Ascending aorta (tissue), 2 donors: ENCODE results near the gene ANKRD53. TPM values are rescaled to one million over a fixed set of nuclear protein-coding genes. Genes with fewer than 3 reads are reported as not detected.

Experiments used
- DNase-seq, 2 donors: peaks; one replicate each; pipeline ENCODE4 v3.0.0-alpha.2; 2019; ENCODE audit warnings: low spot score in 2 of 2
- H3K27ac ChIP-seq, 2 donors: fragments of 200-600 bp; sonication (generic); one replicate each; pipeline ENCODE4 v1.5.1; 2016 to 2017; ENCODE audit warnings: mild to moderate bottlenecking in 1 of 2
- H3K27me3 ChIP-seq: fragments of 200-600 bp; sonication (generic); one replicate; pipeline ENCODE4 v1.5.1; 2017
- H3K36me3 ChIP-seq, 2 donors: fragments of 200-600 bp; sonication (generic); one replicate each; pipeline ENCODE4 v1.5.1; 2016
- H3K4me1 ChIP-seq, 2 donors: fragments of 200-600 bp; sonication (generic); one replicate each; pipeline ENCODE4 v1.5.1; 2016 to 2017; ENCODE audit warnings: mild to moderate bottlenecking in 1 of 2
- H3K4me3 ChIP-seq, 2 donors: fragments of 200-600 bp; sonication (generic); one replicate each; pipeline ENCODE4 v1.5.1; 2016 to 2017; ENCODE audit warnings: mild to moderate bottlenecking in 1 of 2
- H3K9me3 ChIP-seq, 2 donors: fragments of 200-600 bp; sonication (generic); one replicate each; pipeline ENCODE4 v1.5.1; 2016
- CTCF ChIP-seq, 3 experiments: fragments of 200-600 bp in 2 of 3; fragments of 450-650 bp in 1 of 3; sonication (generic) in 2 of 3; IDR thresholded peaks; one replicate each; pipeline ENCODE4 v1.5.1; 2016 to 2019; ENCODE audit warnings: antibody characterized with exemption in 3 of 3, mild to moderate bottlenecking in 1 of 3, moderate library complexity in 1 of 3
- intact Hi-C: fragments of 100-400 bp; cut with DNase I; formaldehyde crosslinking; loops from one replicate; pipeline ENCODE4 v1.15.1; 2023
- total RNA-seq: library from RNA; depleted of rRNA; stranded (reverse); fragments of >200 nt; gene quantifications from one replicate; pipeline ENCODE4 v1.1.0, GENCODE V29; 2016

ANKRD53 gene
- total RNA-seq, 1 donor from 2014 or later, result 1.4 TPM

DNA sequence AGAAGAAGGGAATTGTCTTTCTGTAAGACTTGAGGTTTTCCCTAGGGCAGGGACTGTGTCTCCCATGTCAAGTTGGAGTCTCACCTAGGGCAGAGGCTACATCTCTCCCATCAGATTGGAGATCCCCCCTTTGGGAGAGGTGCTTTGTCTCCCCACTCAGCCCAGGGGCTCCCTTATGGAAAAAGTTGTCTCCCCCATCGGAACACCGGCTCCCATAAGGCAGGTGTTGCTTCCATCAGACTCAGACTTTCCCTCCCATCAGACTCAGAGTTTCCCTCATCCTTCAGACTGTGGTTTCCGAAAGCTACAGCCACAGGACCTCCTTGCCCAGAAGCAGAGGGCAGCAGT lies 5.8 kb downstream of the ANKRD53 start:
- peaks cover 0 to 4% of the 10 kb centered on the region in 2 donors for H3K4me1 ChIP-seq
- H3K9me3 ChIP-seq, result no peaks in the 10 kb centered on the region
- H3K4me3 ChIP-seq, result no peak overlapping the region
- no peak overlapping the region for H3K27ac ChIP-seq
- no peak for TF ChIP-seq CTCF (IDR thresholded peaks at IDR 0.05)
- intact Hi-C loops, result no loop called here
- peaks cover 7 to 43% of the 10 kb centered on the region in 2 donors for H3K36me3 ChIP-seq
- H3K27me3 ChIP-seq, result no peaks in the 10 kb centered on the region
- DNase-seq, result peak in 1 of 2 donors; percentile 25

DNA sequence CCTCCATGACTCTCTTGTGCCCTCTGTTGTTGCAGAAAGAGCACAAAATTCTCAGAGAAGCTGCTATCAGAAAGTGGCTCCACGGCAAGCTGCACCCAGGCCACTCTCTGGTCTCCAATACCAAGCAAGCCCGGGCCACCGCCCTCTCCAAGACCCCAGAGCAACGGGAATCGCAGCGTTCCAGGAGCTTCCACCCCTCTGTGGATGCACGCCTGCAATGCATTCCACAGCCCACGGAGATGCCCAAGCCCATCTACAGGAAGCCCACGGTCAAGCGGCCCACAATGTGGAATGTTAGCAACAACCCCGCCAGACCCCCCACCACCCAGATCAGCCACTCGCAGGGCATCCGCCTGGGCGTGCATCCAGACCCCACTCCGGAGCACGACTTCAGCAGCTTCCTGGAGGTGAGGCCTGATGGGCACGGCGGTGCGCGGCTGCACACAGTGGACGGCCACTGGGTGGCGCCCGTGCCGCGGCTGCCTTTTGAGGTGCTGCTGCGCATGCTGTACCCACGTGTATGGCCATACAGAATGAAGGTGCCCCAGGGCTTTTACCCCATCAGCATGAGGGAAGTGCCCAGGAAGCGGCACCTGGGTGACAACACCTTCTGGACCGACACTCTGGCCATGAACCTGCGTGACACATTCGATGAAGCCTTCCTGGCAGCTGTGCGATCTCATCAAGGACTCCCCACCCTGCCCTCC lies 6.3 kb downstream of the ANKRD53 start:
- Histone ChIP-seq H3K36me3 (peaks cover 12 to 44% of the 10 kb centered on the region in 2 donors), H3K4me1 (peaks cover 0 to 3% of the 10 kb centered on the region in 2 donors), H3K4me3 (no peak overlapping the region), H3K27ac (no peak overlapping the region), H3K9me3 (no peaks in the 10 kb centered on the region), H3K27me3 (no peaks in the 10 kb centered on the region)
- peak in 1 of 2 donors; percentile 74 for DNase-seq
- TF ChIP-seq CTCF (IDR thresholded peaks at IDR 0.05), result peak; percentile 35 to 72 (median 54)
- intact Hi-C loops, result no loop called here

DNA sequence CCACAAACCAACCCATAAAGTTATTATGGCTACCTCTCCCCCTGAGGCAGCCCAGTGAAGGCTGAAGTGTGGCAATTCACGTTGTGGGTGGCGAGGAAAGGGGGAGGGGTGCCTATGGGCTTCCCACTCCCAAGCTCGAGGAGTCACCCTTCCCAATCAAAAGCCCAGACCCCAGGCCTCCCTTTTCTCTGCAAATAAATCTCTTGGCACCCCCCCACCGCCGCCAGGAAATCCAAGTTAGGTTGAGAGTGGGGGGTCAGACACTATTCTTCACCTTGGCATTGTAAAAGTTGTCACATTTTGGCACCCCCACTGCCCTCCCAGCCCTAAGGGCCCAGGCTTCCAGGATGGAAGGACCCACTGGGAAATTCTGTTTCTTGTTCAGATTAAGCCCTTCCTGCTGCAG lies 6.9 kb downstream of the ANKRD53 start:
- Histone ChIP-seq H3K4me1 (peaks cover 0 to 3% of the 10 kb centered on the region in 2 donors), H3K36me3 (peaks cover 17 to 50% of the 10 kb centered on the region in 2 donors), H3K27me3 (no peaks in the 10 kb centered on the region), H3K4me3 (no peak overlapping the region), H3K9me3 (no peaks in the 10 kb centered on the region), H3K27ac (no peak overlapping the region)
- intact Hi-C loops, result no loop called here
- TF ChIP-seq CTCF (IDR thresholded peaks at IDR 0.05), result no peak
- DNase-seq, result peak in 1 of 2 donors; percentile 48

DNA sequence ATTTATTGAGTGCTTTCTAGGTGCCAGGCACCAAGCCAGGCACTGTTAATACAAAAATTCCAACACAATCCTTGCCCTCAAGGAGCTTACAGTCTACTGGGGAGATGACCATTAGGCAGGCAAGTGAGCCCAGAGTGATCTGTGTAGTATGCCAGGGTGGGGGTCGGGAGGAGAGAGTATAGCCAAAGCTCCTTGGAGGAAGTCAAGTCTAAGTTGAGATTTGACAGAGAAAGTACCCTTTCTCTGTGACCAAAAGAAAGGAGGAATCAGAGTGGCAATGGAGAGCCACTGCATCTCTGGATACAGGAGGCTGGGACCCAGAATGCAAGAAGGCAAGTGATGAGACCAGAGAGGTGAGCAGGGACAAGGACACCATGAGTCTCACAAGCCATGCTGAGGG lies 7.5 kb downstream of the ANKRD53 start:
- Histone ChIP-seq H3K27ac (no peak overlapping the region), H3K4me1 (peaks cover 0 to 3% of the 10 kb centered on the region in 2 donors), H3K4me3 (no peak overlapping the region), H3K27me3 (no peaks in the 10 kb centered on the region), H3K9me3 (no peaks in the 10 kb centered on the region), H3K36me3 (peaks cover 20 to 56% of the 10 kb centered on the region in 2 donors)
- peak in 1 of 2 donors; percentile 24 for DNase-seq
- intact Hi-C loops, result no loop called here
- no peak for TF ChIP-seq CTCF (IDR thresholded peaks at IDR 0.05)

- intact Hi-C loops, result no loop called here
- peak in 1 of 2 donors; percentile 38 for DNase-seq
- TF ChIP-seq CTCF (IDR thresholded peaks at IDR 0.05), result no peak
- Histone ChIP-seq H3K4me1 (peaks cover 0 to 3% of the 10 kb centered on the region in 2 donors), H3K36me3 (peaks cover 20 to 63% of the 10 kb centered on the region in 2 donors), H3K27me3 (no peaks in the 10 kb centered on the region), H3K27ac (no peak overlapping the region), H3K4me3 (no peak overlapping the region), H3K9me3 (no peaks in the 10 kb centered on the region)
These were observed 8.2 kb downstream of the ANKRD53 start for GRCh38 chr2:70986499-70987189.
